H1 (cell line): ENCODE results near the gene ENPP3. TPM values are rescaled to one million over a fixed set of nuclear protein-coding genes. Genes with fewer than 3 reads are reported as not detected.

Experiments used
- CTCF ChIA-PET: fragments of 300-600 bp; sonication (Branson Sonifier 250); formaldehyde crosslinking; loops from one replicate; lab custom pipeline; 2021; ENCODE audit not compliant: partially characterized antibody; lab: Charles Lee
- POLR2A ChIA-PET: fragments of 300-600 bp; sonication (Branson Sonifier 250); formaldehyde crosslinking; loops from one replicate; lab custom pipeline; 2021; ENCODE audit warnings: inconsistent platforms; ENCODE audit not compliant: partially characterized antibody; lab: Charles Lee
- DNase-seq, 2 experiments: peaks; one replicate each; pipeline versions ENCODE4 v3.0.0 to v3.0.0-alpha.2; 2010 to 2022; ENCODE audit warnings: low spot score in 2 of 2, low read depth in 1 of 2, mixed read lengths in 1 of 2
- FAIRE-seq: peaks from 2 replicates; lab custom pipeline; 2011; peaks lifted over from hg19 to GRCh38; lab: Jason Lieb, UNC
- H2AFZ ChIP-seq: 2 replicates; pipeline ENCODE4 v1.8.1; 2012; ENCODE audit warnings: low read length, inconsistent platforms
- H2AK5ac ChIP-seq: 2 replicates; pipeline ENCODE4 v1.6.1; 2013; ENCODE audit warnings: low read depth, low read length
- H2BK120ac ChIP-seq: replicated peaks from 2 replicates; pipeline ENCODE3; 2013; ENCODE audit warnings: low read depth, low read length, inconsistent platforms
- H2BK12ac ChIP-seq: 2 replicates; pipeline ENCODE4 v1.6.1; 2013; ENCODE audit warnings: low read depth, low read length
- H2BK15ac ChIP-seq: 2 replicates; pipeline ENCODE4 v1.6.1; 2013; ENCODE audit warnings: low read length
- H2BK20ac ChIP-seq: 2 replicates; pipeline ENCODE4 v1.6.1; 2013; ENCODE audit warnings: low read length
- H2BK5ac ChIP-seq: 2 replicates; pipeline ENCODE4 v1.6.1; 2013; ENCODE audit warnings: low read depth, low read length
- H3K14ac ChIP-seq: 2 replicates; pipeline ENCODE4 v1.6.1; 2013; ENCODE audit warnings: inconsistent platforms; ENCODE audit not compliant: insufficient read length
- H3K18ac ChIP-seq: 2 replicates; pipeline ENCODE4 v1.6.1; 2013; ENCODE audit warnings: low read length; ENCODE audit errors: extremely low read depth
- H3K23ac ChIP-seq: 2 replicates; pipeline ENCODE4 v1.6.1; 2013; ENCODE audit warnings: inconsistent platforms; ENCODE audit not compliant: insufficient read length
- H3K23me2 ChIP-seq: 2 replicates; pipeline ENCODE4 v1.6.1; 2013; ENCODE audit warnings: low read depth, low read length
- H3K27ac ChIP-seq: 2 replicates; pipeline ENCODE4 v1.6.1; 2011; ENCODE audit warnings: low read depth, low read length, inconsistent platforms
- H3K27me3 ChIP-seq, 4 experiments: replicated peaks in 1 of 4; 1 replicate in 1 of 4; 2 replicates in 3 of 4; pipeline versions ENCODE4 v1.6.1 to v1.8.1; 2011 to 2013; ENCODE audit warnings: low read length in 3 of 4, mild to moderate bottlenecking in 3 of 4, inconsistent platforms in 2 of 4, mixed read lengths in 2 of 4, moderate library complexity in 1 of 4; ENCODE audit not compliant: control insufficient read depth in 3 of 4, insufficient read depth in 3 of 4; ENCODE audit errors: extremely low read depth in 1 of 4
- H3K36me3 ChIP-seq, 4 experiments: 2 replicates each; pipeline versions ENCODE4 v1.6.1 to v1.8.1; 2011 to 2013; ENCODE audit warnings: mild to moderate bottlenecking in 4 of 4, low read length in 3 of 4, moderate library complexity in 2 of 4, control low read depth in 1 of 4, inconsistent platforms in 1 of 4; ENCODE audit not compliant: insufficient read depth in 4 of 4, control insufficient read depth in 2 of 4
- H3K4ac ChIP-seq: replicated peaks from 2 replicates; pipeline ENCODE3; 2013; ENCODE audit warnings: low read length, low read depth, mixed read lengths, inconsistent platforms; ENCODE audit not compliant: insufficient read length
- H3K4me1 ChIP-seq, 4 experiments: replicated peaks in 1 of 4; 1 replicate in 1 of 4; 2 replicates in 3 of 4; pipeline versions ENCODE4 v1.6.1 to v1.8.1; 2011 to 2013; ENCODE audit warnings: low read length in 3 of 4, inconsistent platforms in 2 of 4, mixed read lengths in 1 of 4; ENCODE audit not compliant: insufficient read depth in 4 of 4, control insufficient read depth in 3 of 4
- H3K4me2 ChIP-seq, 2 experiments: 2 replicates each; pipeline versions ENCODE4 v1.6.1 to v1.8.1; 2011 to 2013; ENCODE audit warnings: low read depth in 2 of 2, low read length in 2 of 2, control low read depth in 1 of 2, inconsistent platforms in 1 of 2, mild to moderate bottlenecking in 1 of 2; ENCODE audit not compliant: insufficient read depth in 1 of 2
- H3K4me3 ChIP-seq, 4 experiments: fragments of 200-600, 300-600 bp in 1 of 4; sonication (generic), shearing (Covaris generic), sonication (Bioruptor Twin) in 1 of 4; 2 replicates each; pipeline versions ENCODE4 v1.5.1 to v1.8.1; 2011 to 2016; ENCODE audit warnings: low read length in 4 of 4, low read depth in 3 of 4, control low read depth in 2 of 4, inconsistent platforms in 2 of 4, mild to moderate bottlenecking in 2 of 4, mixed read lengths in 1 of 4, moderate library complexity in 1 of 4; ENCODE audit not compliant: insufficient read depth in 2 of 4; ENCODE audit errors: extremely low read depth in 1 of 4
- H3K56ac ChIP-seq: replicated peaks from 2 replicates; pipeline ENCODE3; 2013; ENCODE audit warnings: low read depth, mild to moderate bottlenecking, mixed read lengths, low read length, inconsistent platforms; ENCODE audit not compliant: insufficient read length
- H3K79me1 ChIP-seq: 2 replicates; pipeline ENCODE4 v1.6.1; 2013; ENCODE audit warnings: low read depth, low read length, control low read depth
- H3K79me2 ChIP-seq, 2 experiments: 2 replicates each; pipeline versions ENCODE4 v1.6.1 to v1.8.1; 2012 to 2013; ENCODE audit warnings: low read length in 2 of 2, mild to moderate bottlenecking in 2 of 2, inconsistent platforms in 1 of 2; ENCODE audit not compliant: insufficient read depth in 2 of 2, control insufficient read depth in 1 of 2
- H3K9ac ChIP-seq, 4 experiments: replicated peaks in 1 of 4; 1 replicate in 1 of 4; 2 replicates in 3 of 4; pipeline versions ENCODE4 v1.6.1 to v1.8.1; 2011 to 2013; ENCODE audit warnings: low read depth in 3 of 4, low read length in 3 of 4, control low read depth in 2 of 4, mild to moderate bottlenecking in 2 of 4, moderate library complexity in 2 of 4, inconsistent platforms in 1 of 4; ENCODE audit errors: extremely low read depth in 1 of 4
- H3K9me3 ChIP-seq, 2 experiments: 2 replicates each; pipeline versions ENCODE4 v1.6.1 to v1.8.1; 2012 to 2013; ENCODE audit warnings: mild to moderate bottlenecking in 2 of 2, moderate library complexity in 2 of 2, control low read depth in 1 of 2, inconsistent platforms in 1 of 2, low read depth in 1 of 2, low read length in 1 of 2, mixed read lengths in 1 of 2; ENCODE audit not compliant: insufficient read depth in 2 of 2
- H4K20me1 ChIP-seq, 2 experiments: replicated peaks in 1 of 2; 2 replicates each; pipeline versions ENCODE3 to v1.8.1; 2011 to 2013; ENCODE audit warnings: inconsistent platforms in 2 of 2, low read length in 2 of 2, mild to moderate bottlenecking in 1 of 2; ENCODE audit not compliant: insufficient read depth in 2 of 2, control insufficient read depth in 1 of 2
- H4K5ac ChIP-seq: 2 replicates; pipeline ENCODE4 v1.6.1; 2013; ENCODE audit warnings: low read length, low read depth, mixed read lengths, inconsistent platforms; ENCODE audit not compliant: insufficient read length
- H4K8ac ChIP-seq: 2 replicates; pipeline ENCODE4 v1.8.0; 2013; ENCODE audit warnings: mild to moderate bottlenecking, moderate library complexity, low read length, inconsistent platforms; ENCODE audit not compliant: insufficient read depth; ENCODE audit errors: extremely low read depth
- H4K91ac ChIP-seq: replicated peaks from 2 replicates; pipeline ENCODE3; 2013; ENCODE audit warnings: low read length, mixed read lengths, inconsistent platforms; ENCODE audit not compliant: insufficient read length
- ASH2L ChIP-seq: fragments of 200-600, 300-600 bp; sonication (generic); IDR thresholded peaks from one replicate; pipeline ENCODE4 v1.7.1; 2017; ENCODE audit warnings: low read length
- BRCA1 ChIP-seq: IDR thresholded peaks from 2 replicates; pipeline ENCODE4 v1.6.1; 2012; ENCODE audit warnings: low read depth, low read length, improper control_type of control experiment
- EGR1 ChIP-seq: IDR thresholded peaks from 2 replicates; pipeline ENCODE4 v1.6.1; 2011; ENCODE audit warnings: low read depth, low read length, borderline replicate concordance
- FOSL1 ChIP-seq: IDR thresholded peaks from 2 replicates; pipeline ENCODE4 v1.6.1; 2011; ENCODE audit warnings: mild to moderate bottlenecking, low read depth, low read length, moderate library complexity; ENCODE audit not compliant: insufficient read depth
- GTF2F1 ChIP-seq: IDR thresholded peaks from 2 replicates; pipeline ENCODE4 v1.6.1; 2012; ENCODE audit warnings: low read depth, low read length, improper control_type of control experiment, borderline replicate concordance
- HDAC6 ChIP-seq: IDR thresholded peaks from one replicate; pipeline ENCODE4 v1.7.1; 2012; ENCODE audit warnings: low read depth, mild to moderate bottlenecking, inconsistent platforms, low read length, moderate library complexity
- JUN ChIP-seq: IDR thresholded peaks from 2 replicates; pipeline ENCODE4 v1.6.1; 2011; ENCODE audit warnings: low read depth, mild to moderate bottlenecking, improper control_type of control experiment, low read length
- KDM5A ChIP-seq: fragments of 200-600 bp; IDR thresholded peaks from 2 replicates; pipeline ENCODE4 v1.7.1; 2012; ENCODE audit warnings: mild to moderate bottlenecking, low read length, inconsistent platforms, mixed read lengths
- NRF1 ChIP-seq: IDR thresholded peaks from 2 replicates; pipeline ENCODE4 v1.6.1; 2011; ENCODE audit warnings: mild to moderate bottlenecking, low read depth, low read length, improper control_type of control experiment
- RAD21 ChIP-seq, 2 experiments: IDR thresholded peaks in 1 of 2; conservative IDR thresholded peaks in 1 of 2; 2 replicates each; pipeline ENCODE4 v1.6.1; 2011; ENCODE audit warnings: low read depth in 2 of 2, low read length in 2 of 2, improper control_type of control experiment in 1 of 2, inconsistent platforms in 1 of 2, mild to moderate bottlenecking in 1 of 2, moderate library complexity in 1 of 2
- RFX5 ChIP-seq: IDR thresholded peaks from 2 replicates; pipeline ENCODE4 v1.6.1; 2011; ENCODE audit warnings: low read depth, low read length, improper control_type of control experiment, borderline replicate concordance
- SUZ12 ChIP-seq: fragments of 200-600 bp; sonication (generic); IDR thresholded peaks from 2 replicates; pipeline ENCODE4 v1.6.1; 2012; ENCODE audit warnings: mild to moderate bottlenecking, inconsistent platforms, low read length, moderate library complexity, mixed read lengths
- TAF1 ChIP-seq: IDR thresholded peaks from 2 replicates; pipeline ENCODE4 v1.6.1; 2011; ENCODE audit warnings: mild to moderate bottlenecking, low read depth, low read length
- USF2 ChIP-seq: IDR thresholded peaks from 2 replicates; pipeline ENCODE4 v1.6.1; 2011; ENCODE audit warnings: low read length, improper control_type of control experiment
- WGBS, 2 experiments: shearing (Covaris generic) in 1 of 2; methylation state at CpG; one replicate each; pipeline versions ENCODE4 v1.1.6 to v1.1.7; 2013 to 2015; ENCODE audit warnings: low lambda C conversion rate in 2 of 2, mixed read lengths in 2 of 2, inconsistent platforms in 1 of 2, low coverage in 1 of 2, missing lambda C conversion rate in 1 of 2; ENCODE audit not compliant: insufficient replicate concordance in 2 of 2, insufficient coverage in 1 of 2, insufficient read length in 1 of 2; ENCODE audit errors: extremely low coverage in 1 of 2, missing lambda C conversion rate in 1 of 2; 5-methylcytosine and 5-hydroxymethylcytosine counted together
- polyA plus RNA-seq, 7 experiments: library from polyadenylated mRNA; depleted of rRNA in 3 of 7; stranded (reverse) in 5 of 7; unstranded in 2 of 7; fragments of >200 nt in 5 of 7; fragments of 200-250 nt in 2 of 7; gene quantifications; 1 replicate in 5 of 7; 2 replicates in 1 of 7; 4 replicates in 1 of 7; pipeline versions ENCODE4 v1.2.1 to v1.2.3, GENCODE V29; 2011 to 2013; ENCODE audit warnings: missing spikeins in 2 of 7, mixed read lengths in 2 of 7
- total RNA-seq: library from RNA; stranded (reverse); fragmentation: NEBNext Ultra II Directional; extraction: Animal tissue kit (Norgen Biotek cat#: 25700); gene quantifications from 2 replicates; pipeline ENCODE4 v1.2.1, GENCODE V29; 2021

The ENPP3 gene
- total and polyA plus RNA-seq, 2 of the 8 experiments (the other 6 are each of a cell fraction or from before 2014, with no cell fraction given), result 0.11 TPM; not detected in 1

GRCh38 chr6:131682442-131682841 is 45.3 kb downstream of the ENPP3 start:
- H2AFZ ChIP-seq, result no peak overlapping the region
- no peaks in the 10 kb centered on the region for H3K23me2 ChIP-seq
- FAIRE-seq (no peak), DNase-seq (no peak)
- no peak overlapping the region for H4K5ac ChIP-seq
- no peak overlapping the region for H4K91ac ChIP-seq
- POLR2A ChIA-PET, result no interaction called here
- no peak overlapping the region for H4K8ac ChIP-seq
- no peak overlapping the region for H2BK120ac ChIP-seq
- no peak overlapping the region for H2BK5ac ChIP-seq
- no peak overlapping the region for H3K14ac ChIP-seq
- no peak overlapping the region for H3K4me2 ChIP-seq
- H3K4ac ChIP-seq, result no peak overlapping the region
- peaks cover 0 to 6% (median 0%) of the 10 kb centered on the region in 4 experiments; a peak in 1 of 7 replicates for H3K4me1 ChIP-seq
- H3K27ac ChIP-seq, result no peak overlapping the region
- H2BK15ac ChIP-seq, result no peak overlapping the region
- H3K79me2 ChIP-seq, result no peaks in the 10 kb centered on the region
- no peaks in the 10 kb centered on the region for H3K79me1 ChIP-seq
- H3K36me3 ChIP-seq, result no peaks in the 10 kb centered on the region
- no peak overlapping the region for H3K23ac ChIP-seq
- no peak overlapping the region for H3K56ac ChIP-seq
- no peak overlapping the region for H2AK5ac ChIP-seq
- no peak overlapping the region for H3K4me3 ChIP-seq
- H3K9me3 ChIP-seq, result no peaks in the 10 kb centered on the region
- no peaks in the 10 kb centered on the region for H4K20me1 ChIP-seq
- no peaks in the 10 kb centered on the region for H3K27me3 ChIP-seq
- CTCF ChIA-PET, result no interaction called here
- H3K18ac ChIP-seq, result no peak overlapping the region
- 96% methylated on average over 2 of the region's 2 CpGs; no CpG with 5 or more reads in 1 of the 2 experiments for WGBS, 2 experiments
- no peak overlapping the region for H3K9ac ChIP-seq
- no peak overlapping the region for H2BK20ac ChIP-seq
- no peak overlapping the region for H2BK12ac ChIP-seq
- TF ChIP-seq FOSL1, result no peak
- TF ChIP-seq TAF1, result no peak
- TF ChIP-seq RFX5, result no peak
- TF ChIP-seq BRCA1, result no peak
- no peak for TF ChIP-seq USF2
- no peak for TF ChIP-seq SUZ12
- TF ChIP-seq ASH2L, result no peak
- TF ChIP-seq JUN, result no peak
- TF ChIP-seq HDAC6, result no peak
- TF ChIP-seq NRF1, result no peak
- TF ChIP-seq GTF2F1, result no peak
- TF ChIP-seq RAD21 (IDR thresholded peaks at IDR 0.05 in 1 of 2, conservative IDR thresholded peaks at IDR 0.05 in 1 of 2; ENCODE audit: low read depth in 2 of 2, low read length in 2 of 2), result no peak
- no peak for TF ChIP-seq KDM5A
- no peak for TF ChIP-seq EGR1
